Peyer's patch (tissue), 4 donors: ENCODE data around the gene SLC6A7. TPM values are rescaled to one million over a fixed set of nuclear protein-coding genes. Genes with fewer than 3 reads are reported as not detected.

ENCODE experiments used
- DNase-seq, 3 donors: peaks; one replicate each; pipeline ENCODE4 v3.0.0-alpha.2; 2017 to 2019
- H3K27ac ChIP-seq, 4 donors: fragments of 200-600 bp; sonication (generic); one replicate each; pipeline ENCODE4 v1.5.1; 2016 to 2019
- H3K27me3 ChIP-seq, 2 donors: fragments of 200-600 bp; sonication (generic); one replicate each; pipeline ENCODE4 v1.5.1; 2019
- H3K36me3 ChIP-seq, 3 donors: fragments of 200-600 bp; sonication (generic); one replicate each; pipeline ENCODE4 v1.5.1; 2016 to 2019
- H3K4me1 ChIP-seq, 4 donors: fragments of 200-600 bp; sonication (generic); one replicate each; pipeline ENCODE4 v1.5.1; 2016 to 2019
- H3K4me3 ChIP-seq, 4 donors: fragments of 200-600 bp; sonication (generic); 1 replicate in 3 of 4; 2 replicates in 1 of 4; pipeline ENCODE4 v1.5.1; 2016 to 2019; ENCODE audit warnings: mild to moderate bottlenecking in 1 of 4
- H3K9me3 ChIP-seq, 4 donors: fragments of 200-600 bp; sonication (generic); one replicate each; pipeline ENCODE4 v1.5.1; 2016 to 2019; ENCODE audit warnings: mild to moderate bottlenecking in 1 of 4
- POLR2A ChIP-seq, 2 donors: fragments of 450-650 bp; IDR thresholded peaks; one replicate each; pipeline ENCODE4 v1.5.1; 2017; ENCODE audit warnings: antibody characterized with exemption in 2 of 2, mild to moderate bottlenecking in 2 of 2, moderate library complexity in 2 of 2
- total RNA-seq, 4 donors: library from RNA; depleted of rRNA; stranded (reverse); fragments of >200 nt; gene quantifications; one replicate each; pipeline ENCODE4 v1.1.0, GENCODE V29; 2016
- TF ChIP-seq, protein P1 (sequence below), 6 experiments: fragments of 450-650 bp in 4 of 6; fragments of 200-600 bp in 2 of 6; sonication (generic) in 1 of 6; IDR thresholded peaks; one replicate each; pipeline ENCODE4 v1.5.1; 2017 to 2019; ENCODE audit warnings: antibody characterized with exemption in 6 of 6, mild to moderate bottlenecking in 3 of 6, moderate library complexity in 1 of 6

SLC6A7 gene
- total RNA-seq, 4 donors from 2014 or later: 12.3 to 41.6 (median 19.9) TPM

DNA sequence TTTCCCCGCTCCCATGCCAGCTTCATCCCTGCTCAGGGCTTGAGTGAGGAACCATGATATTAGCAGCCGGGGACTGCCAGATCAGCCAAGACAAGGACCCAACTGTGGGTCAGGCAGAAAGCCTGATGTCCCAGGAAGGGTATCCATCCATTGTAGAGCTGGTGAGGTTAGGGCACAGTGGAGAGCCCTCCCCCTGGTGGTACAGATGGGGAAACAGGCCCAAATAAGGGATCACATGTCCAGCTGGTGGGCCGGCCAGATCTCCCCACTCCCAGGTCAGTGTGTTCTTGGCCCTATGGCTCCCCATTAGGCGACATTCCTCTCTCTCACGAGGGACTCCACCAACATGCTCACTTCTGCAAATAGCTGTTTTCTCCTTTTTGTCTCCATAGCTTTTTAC, 14.3 kb upstream of the SLC6A7 start:
- H3K27ac ChIP-seq: peak overlapping the region in 2 of 4 donors; percentile 57 to 95
- no peak overlapping the region for H3K4me3 ChIP-seq
- H3K27me3 ChIP-seq: no peaks in the 10 kb centered on the region
- H3K4me1 ChIP-seq: peaks cover 0 to 81% (median 15%) of the 10 kb centered on the region in 4 donors
- TF ChIP-seq, protein P1, sequence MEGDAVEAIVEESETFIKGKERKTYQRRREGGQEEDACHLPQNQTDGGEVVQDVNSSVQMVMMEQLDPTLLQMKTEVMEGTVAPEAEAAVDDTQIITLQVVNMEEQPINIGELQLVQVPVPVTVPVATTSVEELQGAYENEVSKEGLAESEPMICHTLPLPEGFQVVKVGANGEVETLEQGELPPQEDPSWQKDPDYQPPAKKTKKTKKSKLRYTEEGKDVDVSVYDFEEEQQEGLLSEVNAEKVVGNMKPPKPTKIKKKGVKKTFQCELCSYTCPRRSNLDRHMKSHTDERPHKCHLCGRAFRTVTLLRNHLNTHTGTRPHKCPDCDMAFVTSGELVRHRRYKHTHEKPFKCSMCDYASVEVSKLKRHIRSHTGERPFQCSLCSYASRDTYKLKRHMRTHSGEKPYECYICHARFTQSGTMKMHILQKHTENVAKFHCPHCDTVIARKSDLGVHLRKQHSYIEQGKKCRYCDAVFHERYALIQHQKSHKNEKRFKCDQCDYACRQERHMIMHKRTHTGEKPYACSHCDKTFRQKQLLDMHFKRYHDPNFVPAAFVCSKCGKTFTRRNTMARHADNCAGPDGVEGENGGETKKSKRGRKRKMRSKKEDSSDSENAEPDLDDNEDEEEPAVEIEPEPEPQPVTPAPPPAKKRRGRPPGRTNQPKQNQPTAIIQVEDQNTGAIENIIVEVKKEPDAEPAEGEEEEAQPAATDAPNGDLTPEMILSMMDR (IDR thresholded peaks at IDR 0.05): peak in 4 of 6 experiments; percentile 10 to 38 (median 25)
- TF ChIP-seq POLR2A (IDR thresholded peaks at IDR 0.05): no peak
- no peaks in the 10 kb centered on the region for H3K9me3 ChIP-seq
- peak in 1 of 3 donors; percentile 50 for DNase-seq
- peaks cover 0 to 12% (median 0%) of the 10 kb centered on the region in 3 donors for H3K36me3 ChIP-seq

- TF ChIP-seq, protein P1 (IDR thresholded peaks at IDR 0.05): no peak
- TF ChIP-seq POLR2A (IDR thresholded peaks at IDR 0.05): no peak
- Histone ChIP-seq H3K4me1 (peaks cover 0 to 82% (median 18%) of the 10 kb centered on the region in 4 donors), H3K27ac (peak overlapping the region in 3 of 4 donors; percentile 28 to 95 (median 89)), H3K27me3 (no peaks in the 10 kb centered on the region), H3K4me3 (no peak overlapping the region), H3K36me3 (peaks cover 0 to 8% (median 0%) of the 10 kb centered on the region in 3 donors), H3K9me3 (no peaks in the 10 kb centered on the region)
- peak in 1 of 3 donors; percentile 50 for DNase-seq
Observed at GRCh38 chr5:150176745-150177477, 13.0 kb upstream of the SLC6A7 start.

GRCh38 chr5:150177721-150178120, 12.1 kb upstream of the SLC6A7 start:
- Histone ChIP-seq H3K4me1 (peaks cover 0 to 81% (median 22%) of the 10 kb centered on the region in 4 donors), H3K27me3 (no peaks in the 10 kb centered on the region), H3K4me3 (no peak overlapping the region), H3K27ac (peak overlapping the region in 3 of 4 donors; percentile 75 to 95 (median 89)), H3K36me3 (peaks cover 0 to 8% (median 0%) of the 10 kb centered on the region in 3 donors), H3K9me3 (no peaks in the 10 kb centered on the region)
- DNase-seq: peak in 1 of 3 donors; percentile 41
- TF ChIP-seq POLR2A (IDR thresholded peaks at IDR 0.05): no peak
- TF ChIP-seq, protein P1 (IDR thresholded peaks at IDR 0.05): no peak

GRCh38 chr5:150178262-150178661, 11.6 kb upstream of the SLC6A7 start:
- peak overlapping the region in 3 of 4 donors; percentile 75 to 95 (median 89) for H3K27ac ChIP-seq
- TF ChIP-seq POLR2A (IDR thresholded peaks at IDR 0.05): peak in 1 of 2 donors; percentile 40
- TF ChIP-seq, protein P1 (IDR thresholded peaks at IDR 0.05): no peak
- H3K9me3 ChIP-seq: no peaks in the 10 kb centered on the region
- H3K27me3 ChIP-seq: no peaks in the 10 kb centered on the region
- DNase-seq: peak in 2 of 3 donors; percentile 78 to 79
- peaks cover 0 to 81% (median 22%) of the 10 kb centered on the region in 4 donors for H3K4me1 ChIP-seq
- no peak overlapping the region for H3K4me3 ChIP-seq
- H3K36me3 ChIP-seq: peaks cover 0 to 8% (median 0%) of the 10 kb centered on the region in 3 donors

GRCh38 chr5:150179019-150179620, 10.7 kb upstream of the SLC6A7 start:
- Histone ChIP-seq H3K27me3 (no peaks in the 10 kb centered on the region), H3K9me3 (no peaks in the 10 kb centered on the region), H3K36me3 (peaks cover 0 to 2% (median 0%) of the 10 kb centered on the region in 3 donors), H3K4me3 (no peak overlapping the region), H3K27ac (peak overlapping the region; percentile 57 to 95 (median 82)), H3K4me1 (peaks cover 0 to 82% (median 22%) of the 10 kb centered on the region in 4 donors)
- DNase-seq: peak in 1 of 3 donors; percentile 42
- no peak for TF ChIP-seq POLR2A (IDR thresholded peaks at IDR 0.05)
- TF ChIP-seq, protein P1 (IDR thresholded peaks at IDR 0.05): no peak
